Muscle of back (tissue), 11 donors: Measurements from ENCODE around the gene OAS1. TPM values are rescaled to one million over a fixed set of nuclear protein-coding genes. Genes with fewer than 3 reads are reported as not detected.
"Not testable (repeated sequence)": the region's sequence is repeated elsewhere in the genome, so short reads cannot be mapped to it uniquely, and the experiment has no call there.

ENCODE experiments used
- DNase-seq, 3 donors: peaks; one replicate each; pipeline versions ENCODE4 v3.0.0 to v3.0.0-alpha.2; 2013
- polyA plus RNA-seq, 10 donors: library from polyadenylated mRNA; unstranded; fragments of 120-200 nt; gene quantifications; one replicate each; pipeline ENCODE4 v1.2.1, GENCODE V29; 2013; ENCODE audit not compliant: insufficient read length in 10 of 10

OAS1 gene
- polyA plus RNA-seq, 10 donors, result 1.9 to 4.0 (median 3.5) TPM

DNA sequence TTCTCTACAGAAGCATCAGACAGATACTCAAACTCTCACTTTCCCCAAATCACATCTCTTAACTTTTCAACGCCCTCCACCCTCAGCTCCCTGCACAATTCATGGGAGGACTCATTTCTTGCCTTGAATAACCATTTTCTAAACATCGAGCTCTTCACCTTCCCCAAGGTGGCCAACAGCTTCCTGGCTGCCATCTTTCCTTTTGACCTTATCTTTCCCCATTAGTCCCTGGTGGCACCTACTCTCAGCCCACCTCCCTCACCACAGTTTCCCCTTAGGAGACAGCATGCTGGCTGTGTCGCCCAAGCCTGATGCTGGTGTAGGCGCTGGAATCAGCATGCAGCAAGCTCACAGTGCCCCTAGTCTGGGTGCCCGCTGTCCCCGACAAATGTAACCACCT is 8.4 kb upstream of the OAS1 start:
- DNase-seq, result no peak

GRCh38 chr12:112900298-112901145 is 6.2 kb upstream of the OAS1 start:
- peak in 1 of 3 donors; percentile 17 for DNase-seq

DNA sequence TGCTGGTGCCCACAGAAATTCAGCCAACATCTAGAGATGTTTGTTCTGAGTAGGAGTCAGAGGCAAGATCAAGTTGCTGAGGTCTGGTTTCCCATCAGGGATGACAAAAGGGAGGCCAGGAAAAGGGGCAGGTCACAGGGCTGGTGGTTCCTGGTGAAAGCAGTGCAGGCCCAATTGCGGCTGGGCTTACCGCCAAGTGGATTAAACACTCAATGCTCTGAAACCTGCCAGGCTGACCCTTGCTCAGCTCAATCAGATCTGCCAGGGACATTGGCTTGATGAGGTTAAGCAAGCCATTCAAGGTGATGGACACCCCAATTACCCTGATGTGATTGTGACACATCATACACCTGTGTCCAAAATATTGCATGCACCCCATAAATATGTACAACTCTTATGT is 5.5 kb upstream of the OAS1 start:
- no peak for DNase-seq

GRCh38 chr12:112904571-112904970 is 2.2 kb upstream of the OAS1 start:
- DNase-seq, result no peak

- DNase-seq, result no peak
Observed at GRCh38 chr12:112905451-112906089, 1.2 kb upstream of the OAS1 start.

DNA sequence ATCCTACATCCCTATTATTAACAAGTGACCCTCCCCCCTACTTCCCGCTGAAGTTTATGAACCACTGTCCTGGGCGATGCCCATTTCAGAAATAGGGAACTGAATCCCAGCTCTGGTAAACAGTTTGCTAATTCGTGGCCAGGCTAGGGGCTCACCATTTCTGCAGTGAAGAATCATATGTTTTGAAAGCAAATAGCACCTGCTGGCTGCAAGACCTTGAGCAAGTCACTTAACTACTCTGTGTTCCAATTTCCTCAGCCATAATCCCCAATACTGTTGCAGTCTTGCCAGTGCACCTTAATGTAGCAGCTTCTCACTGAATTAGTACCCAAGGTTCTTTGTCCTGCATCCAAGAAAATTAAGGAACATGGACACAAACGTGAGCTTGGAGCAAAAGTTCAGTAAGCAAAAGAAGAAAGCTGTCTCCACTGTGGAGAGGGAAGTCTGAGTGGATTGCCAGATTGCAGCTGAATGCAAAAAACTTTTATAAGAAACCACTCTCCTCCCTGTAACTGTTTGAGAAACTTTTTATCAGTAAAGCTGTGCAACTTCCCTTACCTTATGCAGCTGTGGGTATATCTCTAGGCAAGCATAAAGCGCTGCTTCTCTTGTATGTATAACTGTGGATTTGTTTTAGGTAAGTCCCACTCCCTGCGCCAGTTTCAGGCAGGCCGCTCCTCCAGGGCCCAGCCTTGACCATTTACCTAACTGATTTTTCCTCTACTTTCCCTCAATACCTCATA is 824 bp downstream of the OAS1 start:
- peak in 1 of 3 donors; percentile 15 for DNase-seq

- DNase-seq, result no peak
Observed at GRCh38 chr12:112908548-112908947, 1.8 kb downstream of the OAS1 start.

DNA sequence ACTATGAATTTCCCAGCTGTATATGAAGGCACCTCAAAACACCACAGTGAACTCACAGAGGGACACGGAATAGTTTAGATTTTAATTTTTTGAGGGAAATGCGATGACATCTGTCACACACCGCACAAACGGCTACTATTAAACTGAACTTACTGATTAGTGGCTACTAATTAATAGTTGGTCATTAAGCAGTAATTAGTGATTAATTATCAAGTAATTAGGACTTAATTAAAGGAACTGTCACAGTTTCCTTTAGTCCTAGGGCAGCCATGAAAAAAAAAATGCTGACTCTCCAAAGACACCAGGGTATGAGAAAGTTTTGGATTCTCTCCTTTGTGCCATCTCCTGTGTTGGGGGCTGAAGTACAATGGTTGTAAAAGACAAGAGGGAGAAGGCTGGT is 2.9 kb downstream of the OAS1 start:
- no peak for DNase-seq

DNA sequence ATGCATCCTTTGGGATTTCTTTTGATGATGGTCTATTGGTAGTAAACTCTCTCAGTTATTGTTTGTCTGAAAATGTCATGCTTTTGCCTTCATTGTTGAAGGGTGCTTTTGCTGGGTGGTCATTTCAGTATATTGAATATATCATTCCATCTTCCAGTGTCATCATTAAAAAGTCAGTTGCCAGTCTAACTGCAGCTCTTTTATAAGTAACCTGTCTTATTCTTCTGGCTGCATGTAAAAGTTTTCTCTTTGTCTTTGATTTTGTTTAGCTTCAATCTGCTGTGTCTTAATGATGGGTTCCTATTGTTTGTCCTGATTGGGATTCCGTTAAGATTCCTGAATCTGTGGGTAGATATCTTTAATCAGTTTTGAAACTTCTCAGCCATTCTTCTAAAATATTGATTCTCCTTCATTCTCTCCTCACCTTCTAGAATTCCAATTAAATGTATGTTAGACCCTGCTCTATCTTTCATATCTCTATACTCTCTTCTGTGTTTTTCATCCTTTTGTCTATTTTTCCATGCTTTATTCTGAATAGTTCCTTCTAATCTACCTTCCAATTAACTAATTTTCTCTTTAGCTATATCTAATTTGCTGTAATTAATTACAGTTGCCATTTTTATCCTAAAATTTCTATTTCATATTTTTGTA is 6.4 kb downstream of the OAS1 start:
- DNase-seq, result no peak

- DNase-seq, result not testable (repeated sequence)
Observed at GRCh38 chr12:112913888-112914287, 7.1 kb downstream of the OAS1 start.

GRCh38 chr12:112916270-112916669 is 9.5 kb downstream of the OAS1 start:
- DNase-seq, result peak in 2 of 3 donors; percentile 30 to 61

DNA sequence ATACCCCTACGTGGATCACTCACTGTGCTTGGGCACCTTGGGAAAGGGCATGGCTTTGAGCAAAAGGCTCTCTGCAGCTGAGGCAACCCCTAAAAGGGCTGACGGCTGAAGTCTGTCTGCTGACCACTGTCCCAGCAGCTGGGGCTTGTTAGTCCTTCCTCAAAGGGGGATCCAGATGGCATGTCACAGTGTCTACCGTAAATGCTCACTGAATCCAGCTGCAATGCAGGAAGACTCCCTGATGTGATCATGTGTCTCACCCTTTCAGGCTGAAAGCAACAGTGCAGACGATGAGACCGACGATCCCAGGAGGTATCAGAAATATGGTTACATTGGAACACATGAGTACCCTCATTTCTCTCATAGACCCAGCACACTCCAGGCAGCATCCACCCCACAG is 12.4 kb downstream of the OAS1 start:
- no peak for DNase-seq

DNA sequence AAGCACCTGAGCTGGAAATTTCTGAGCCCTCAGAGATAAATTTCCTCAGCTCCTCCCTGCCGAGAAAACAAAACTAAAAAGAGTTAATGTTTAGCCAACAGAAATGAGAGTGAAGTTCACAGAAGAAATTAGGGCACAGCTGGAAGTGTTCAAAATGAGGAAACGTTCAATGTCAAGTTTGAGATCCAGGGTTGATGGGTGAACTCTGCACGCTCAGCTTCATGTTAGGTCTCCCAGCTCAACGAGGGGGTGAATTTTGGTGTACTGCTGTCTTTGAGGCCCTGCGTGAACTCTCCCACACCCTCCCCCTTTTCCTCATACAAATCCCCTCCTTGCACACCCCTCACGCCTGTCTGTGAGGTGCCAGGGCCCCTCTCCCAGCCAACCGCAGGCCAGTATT is 18.2 kb downstream of the OAS1 start:
- DNase-seq, result no peak

DNA sequence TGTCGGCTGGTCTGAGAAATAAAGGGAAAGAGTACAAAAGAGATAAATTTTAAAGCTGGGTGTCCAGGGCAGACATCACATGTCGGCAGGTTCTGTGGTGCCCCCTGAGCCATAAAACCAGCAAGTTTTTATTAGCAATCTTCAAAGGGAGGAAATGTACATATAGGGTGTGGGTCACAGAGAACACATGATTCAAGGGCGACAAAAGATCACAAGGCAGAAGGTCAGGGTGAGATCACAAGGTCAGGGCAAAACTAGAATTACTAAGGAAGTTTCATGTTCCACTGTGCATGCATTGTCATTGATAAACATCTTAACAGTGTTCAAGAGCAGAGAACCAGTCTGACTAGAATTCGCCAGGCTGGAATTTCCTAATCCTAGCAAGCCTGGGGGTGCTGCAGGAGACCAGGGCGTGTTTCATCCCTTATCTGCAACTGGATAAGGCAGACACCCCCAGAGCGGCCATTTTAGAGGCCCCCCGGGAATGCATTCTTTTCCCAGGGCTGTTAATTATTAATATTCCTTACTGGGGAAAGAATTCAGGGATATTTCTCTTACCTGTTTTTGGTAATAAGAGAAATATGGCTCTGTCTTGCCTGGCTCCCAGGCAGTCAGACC is 19.8 kb downstream of the OAS1 start:
- DNase-seq, result not testable (repeated sequence)

DNA sequence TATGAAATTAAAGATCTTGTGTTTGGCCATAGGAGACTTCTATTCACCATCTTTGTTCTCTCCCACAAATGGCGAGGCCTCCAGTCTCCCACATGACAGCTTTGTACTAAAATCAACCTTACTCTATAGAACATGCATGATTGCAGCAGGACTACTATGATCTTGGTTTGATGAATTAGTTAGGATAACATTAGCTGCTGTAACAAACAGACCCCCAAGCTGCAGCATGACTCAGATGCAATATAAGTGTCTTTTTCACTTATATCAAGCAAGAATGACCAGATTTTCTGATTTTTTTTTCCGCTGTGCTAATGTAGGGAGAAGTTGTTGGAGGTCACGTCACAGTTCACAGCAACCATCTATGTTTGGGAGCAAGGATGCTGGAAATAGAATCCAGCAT is 20.7 kb downstream of the OAS1 start:
- no peak for DNase-seq

DNA sequence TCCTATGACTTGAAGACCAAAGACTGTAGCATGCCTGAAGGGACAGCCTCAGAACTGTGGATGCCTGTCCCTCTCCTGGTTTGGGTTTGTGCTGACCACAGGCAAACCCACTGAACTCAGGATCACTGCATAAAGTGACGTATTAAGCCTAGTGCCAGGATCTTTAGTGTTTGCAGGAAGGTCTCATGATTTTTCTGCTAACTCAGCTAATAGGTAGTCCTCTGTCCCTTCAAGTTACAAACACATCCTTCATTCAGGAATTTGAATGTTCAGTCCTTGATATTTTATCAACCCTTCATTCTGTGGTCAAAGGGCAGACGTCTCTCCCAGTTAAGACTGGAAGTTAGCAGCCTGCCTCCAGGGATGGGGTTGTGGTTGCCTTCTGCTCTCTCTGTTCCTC is 21.2 kb downstream of the OAS1 start:
- DNase-seq, result no peak

DNA sequence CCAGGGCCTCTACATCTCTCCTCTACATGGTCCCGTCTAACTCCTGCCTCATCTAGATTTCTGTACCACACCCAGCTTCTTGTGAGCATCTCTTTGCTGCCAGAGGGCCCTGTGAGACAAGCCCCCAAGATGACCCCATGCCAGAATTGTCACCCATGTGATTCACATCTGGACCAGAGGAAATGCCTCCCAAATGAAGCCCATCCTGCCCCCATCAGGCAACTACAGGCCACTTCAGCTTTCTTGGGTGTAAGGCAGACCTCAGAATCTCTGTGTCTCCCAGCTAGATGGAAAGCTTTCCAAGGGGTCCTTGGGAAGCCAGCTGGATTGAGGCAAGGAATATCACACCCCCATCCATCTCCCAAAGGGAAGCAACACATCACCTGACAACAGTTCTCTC is 22.2 kb downstream of the OAS1 start:
- no peak for DNase-seq

DNA sequence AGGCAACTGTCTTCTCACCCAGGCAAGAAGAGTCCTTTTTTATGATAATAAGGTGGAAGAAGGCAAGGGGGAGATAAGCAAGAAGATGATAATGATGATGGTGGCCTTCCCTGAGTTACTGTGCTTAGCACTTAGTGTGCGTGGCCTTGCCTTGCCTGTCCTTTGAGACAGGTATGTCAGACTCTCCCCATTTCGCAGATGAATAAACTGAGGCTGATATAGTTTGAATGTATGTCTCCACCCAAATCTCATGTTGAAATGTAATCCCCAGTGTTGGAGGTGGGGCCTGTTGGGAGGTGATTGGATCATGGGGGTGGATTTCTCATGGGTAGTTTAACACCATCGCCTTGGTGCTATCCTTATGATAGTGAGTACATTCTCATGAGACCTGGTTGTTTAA is 23.0 kb downstream of the OAS1 start:
- DNase-seq, result no peak

GRCh38 chr12:112930350-112930749 is 23.6 kb downstream of the OAS1 start:
- no peak for DNase-seq

DNA sequence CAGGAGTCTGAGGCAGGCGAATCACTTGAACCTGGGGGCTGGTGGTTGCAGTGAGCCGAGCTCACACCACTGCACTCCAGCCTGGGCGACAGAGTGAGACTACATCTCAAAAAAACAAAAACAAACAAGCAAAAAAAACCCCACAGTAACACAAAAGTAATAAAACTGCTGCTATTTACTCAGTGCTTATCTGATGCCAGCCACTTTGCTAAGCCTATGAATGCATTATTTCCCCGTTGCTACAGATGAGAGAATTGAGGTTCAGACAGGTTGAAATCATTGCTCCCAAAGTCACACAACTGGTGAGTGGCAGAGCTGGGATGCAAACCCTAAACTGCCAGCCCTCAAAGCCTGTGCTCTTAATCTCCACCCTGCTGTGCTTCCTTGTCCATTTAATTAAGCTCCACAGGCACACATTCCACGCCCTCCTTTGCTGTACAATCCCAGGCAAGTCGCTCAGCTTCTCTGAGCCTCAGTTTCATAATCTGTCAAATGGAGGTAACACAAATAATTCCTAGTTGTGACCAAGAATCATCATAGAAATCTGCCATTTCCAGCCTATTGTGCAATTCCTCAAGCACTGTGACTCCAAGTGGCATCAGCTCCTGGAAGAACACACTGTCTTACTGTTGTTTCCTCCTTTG is 25.8 kb downstream of the OAS1 start:
- no peak for DNase-seq

DNA sequence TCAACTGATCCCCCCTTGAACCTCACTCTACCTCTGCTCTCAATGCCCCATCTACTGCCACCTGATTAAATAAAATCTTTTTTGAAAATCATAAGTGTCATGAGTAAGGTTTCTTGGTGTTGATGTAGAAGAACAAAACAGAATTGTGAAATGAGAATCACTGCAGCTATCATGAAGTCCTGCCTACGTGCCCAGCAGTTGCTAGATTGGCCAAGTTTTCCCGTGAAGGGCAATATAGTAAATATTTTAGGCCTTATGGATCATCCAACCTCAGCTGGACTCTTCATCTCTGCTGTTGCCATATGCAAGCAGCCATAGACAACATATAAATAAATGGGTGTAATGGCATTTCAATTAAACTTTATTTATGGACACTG is 26.4 kb downstream of the OAS1 start:
- no peak for DNase-seq
